ENCODE data around the gene SPACA9. TPM values are rescaled to one million over a fixed set of nuclear protein-coding genes. Genes with fewer than 3 reads are reported as not detected.

Gene SPACA9
- total RNA-seq, 1 donor from 2014 or later, result 5.2 TPM

GRCh38 chr9:132882616-132883015 is 3.9 kb downstream of the SPACA9 start:
- no peak for DNase-seq (ENCODE audit: low read depth)
- no peak overlapping the region for H3K4me3 ChIP-seq (ENCODE audit: low read depth, low read length)
- TF ChIP-seq, protein P1, sequence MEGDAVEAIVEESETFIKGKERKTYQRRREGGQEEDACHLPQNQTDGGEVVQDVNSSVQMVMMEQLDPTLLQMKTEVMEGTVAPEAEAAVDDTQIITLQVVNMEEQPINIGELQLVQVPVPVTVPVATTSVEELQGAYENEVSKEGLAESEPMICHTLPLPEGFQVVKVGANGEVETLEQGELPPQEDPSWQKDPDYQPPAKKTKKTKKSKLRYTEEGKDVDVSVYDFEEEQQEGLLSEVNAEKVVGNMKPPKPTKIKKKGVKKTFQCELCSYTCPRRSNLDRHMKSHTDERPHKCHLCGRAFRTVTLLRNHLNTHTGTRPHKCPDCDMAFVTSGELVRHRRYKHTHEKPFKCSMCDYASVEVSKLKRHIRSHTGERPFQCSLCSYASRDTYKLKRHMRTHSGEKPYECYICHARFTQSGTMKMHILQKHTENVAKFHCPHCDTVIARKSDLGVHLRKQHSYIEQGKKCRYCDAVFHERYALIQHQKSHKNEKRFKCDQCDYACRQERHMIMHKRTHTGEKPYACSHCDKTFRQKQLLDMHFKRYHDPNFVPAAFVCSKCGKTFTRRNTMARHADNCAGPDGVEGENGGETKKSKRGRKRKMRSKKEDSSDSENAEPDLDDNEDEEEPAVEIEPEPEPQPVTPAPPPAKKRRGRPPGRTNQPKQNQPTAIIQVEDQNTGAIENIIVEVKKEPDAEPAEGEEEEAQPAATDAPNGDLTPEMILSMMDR (conservative IDR thresholded peaks at IDR 0.05; ENCODE audit: low read depth, low read length), result no peak

- TF ChIP-seq, protein P1 (conservative IDR thresholded peaks at IDR 0.05; ENCODE audit: low read depth, low read length), result no peak
- no peak for DNase-seq (ENCODE audit: low read depth)
- H3K4me3 ChIP-seq (ENCODE audit: low read depth, low read length), result no peak overlapping the region
These were observed 4.9 kb downstream of the SPACA9 start for GRCh38 chr9:132883349-132884294.

DNA sequence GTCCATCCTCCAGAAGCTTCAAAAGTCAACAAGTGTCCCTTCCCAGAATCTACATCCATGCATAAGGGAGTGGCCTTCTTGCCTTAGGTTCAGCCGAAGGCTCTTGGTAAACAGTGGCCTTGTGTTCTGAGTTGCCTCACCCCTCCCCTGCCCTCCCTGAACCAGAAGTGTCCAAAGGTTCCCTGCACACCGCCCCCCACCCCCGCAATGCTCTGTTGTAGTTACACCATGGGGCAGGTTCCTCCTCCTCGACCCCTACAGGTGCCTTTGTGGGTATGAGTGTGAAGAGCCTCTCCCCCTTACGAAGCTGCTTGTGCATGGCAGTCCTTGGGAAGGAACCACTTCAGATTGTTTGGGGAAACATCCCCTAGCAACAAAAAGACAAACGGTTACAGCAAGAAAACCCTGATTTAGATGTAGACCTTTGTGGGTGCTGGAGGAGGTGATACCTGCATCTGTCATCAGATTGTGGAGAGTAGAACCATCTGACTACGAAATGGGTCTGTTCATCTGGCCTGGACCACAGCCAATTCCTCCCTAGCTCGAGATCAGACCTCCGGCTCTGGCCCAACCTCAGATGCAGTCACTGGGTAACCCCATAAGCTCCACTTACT is 7.1 kb downstream of the SPACA9 start:
- TF ChIP-seq, protein P1 (conservative IDR thresholded peaks at IDR 0.05; ENCODE audit: low read depth, low read length), result no peak
- no peak for DNase-seq (ENCODE audit: low read depth)
- no peak overlapping the region for H3K4me3 ChIP-seq (ENCODE audit: low read depth, low read length)

DNA sequence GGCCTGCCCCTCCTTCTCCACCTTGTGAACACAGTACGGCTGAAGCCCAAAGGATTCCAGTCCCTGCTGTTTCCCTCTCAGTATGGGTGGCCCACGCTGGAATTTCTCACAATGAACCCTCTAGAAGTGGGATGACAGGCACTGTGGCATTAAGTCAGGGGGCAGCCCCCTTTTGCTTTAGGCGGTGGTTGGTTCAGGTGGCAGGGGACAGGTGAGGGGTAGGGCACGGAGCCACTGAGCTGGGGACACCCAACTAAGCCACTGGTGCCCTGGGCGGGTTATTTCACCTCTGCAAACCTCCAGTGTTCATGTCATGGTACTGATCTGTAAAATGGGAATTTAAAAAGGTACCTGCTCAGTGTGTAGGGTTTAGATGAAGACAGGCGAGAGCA is 7.6 kb downstream of the SPACA9 start:
- H3K4me3 ChIP-seq (ENCODE audit: low read depth, low read length), result no peak overlapping the region
- TF ChIP-seq, protein P1 (conservative IDR thresholded peaks at IDR 0.05; ENCODE audit: low read depth, low read length), result no peak
- no peak for DNase-seq (ENCODE audit: low read depth)

GRCh38 chr9:132887181-132888120 is 8.8 kb downstream of the SPACA9 start:
- DNase-seq (ENCODE audit: low read depth), result no peak
- H3K4me3 ChIP-seq (ENCODE audit: low read depth, low read length), result no peak overlapping the region
- TF ChIP-seq, protein P1 (conservative IDR thresholded peaks at IDR 0.05; ENCODE audit: low read depth, low read length), result no peak

DNA sequence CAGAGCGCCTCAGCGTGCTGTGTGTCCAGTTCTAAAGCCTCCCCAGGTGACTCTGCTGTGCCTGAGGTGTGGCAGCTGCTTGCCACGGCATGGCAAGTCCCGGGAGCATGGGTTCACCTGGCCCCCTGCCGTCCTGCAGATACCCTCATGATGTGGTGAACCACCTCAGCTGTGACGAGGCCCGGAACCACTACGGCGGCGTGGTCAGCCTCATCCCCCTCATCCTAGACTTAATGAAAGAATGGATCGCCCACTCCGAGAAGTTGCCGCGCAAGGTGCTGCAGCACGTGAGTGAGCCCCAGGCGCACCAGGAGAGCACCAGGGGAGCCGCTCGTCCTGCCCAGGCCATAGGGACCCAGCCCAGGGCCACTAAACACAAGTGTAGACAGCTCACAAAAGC is 9.5 kb downstream of the SPACA9 start:
- TF ChIP-seq, protein P1 (conservative IDR thresholded peaks at IDR 0.05; ENCODE audit: low read depth, low read length), result no peak
- no peak for DNase-seq (ENCODE audit: low read depth)
- no peak overlapping the region for H3K4me3 ChIP-seq (ENCODE audit: low read depth, low read length)

All from epithelial cell of proximal tubule (primary cell).